ENCODE results near the gene GDPGP1.

GRCh38 chr15:90205050-90205848 lies 28.8 kb upstream of the GDPGP1 start:
- TF ChIP-seq RBM34 (IDR thresholded peaks at IDR 0.05; ENCODE audit: borderline replicate concordance, insufficient read depth, low read length) (no peak), MAX (CRISPR knock-in tag; IDR thresholded peaks at IDR 0.05) (no peak), ATF3 (IDR thresholded peaks at IDR 0.05) (no peak), ATF3 (CRISPR knock-in tag; conservative IDR thresholded peaks at IDR 0.05) (no peak), ZNF512 (tag; IDR thresholded peaks at IDR 0.05) (no peak), E2F1 (CRISPR knock-in tag; IDR thresholded peaks at IDR 0.05) (no peak), NFIC (IDR thresholded peaks at IDR 0.05) (no peak), MTA1 (IDR thresholded peaks at IDR 0.05; ENCODE audit: borderline replicate concordance) (no peak)

Measured in K562 (cell line).